Gastrocnemius medialis (tissue), 4 donors: ENCODE results near the gene SMAD3.

Source experiments
- POLR2A ChIP-seq, 2 donors: fragments of 450-650 bp; IDR thresholded peaks; one replicate each; pipeline ENCODE4 v1.6.1; 2017; ENCODE audit warnings: antibody characterized with exemption in 2 of 2, mild to moderate bottlenecking in 2 of 2, moderate library complexity in 2 of 2
- TF ChIP-seq, protein P1 (sequence below), 5 experiments: fragments of 450-650 bp in 3 of 5; fragments of 200-600 bp in 2 of 5; sonication (generic) in 2 of 5; IDR thresholded peaks in 4 of 5; conservative IDR thresholded peaks in 1 of 5; 1 replicate in 4 of 5; 2 replicates in 1 of 5; pipeline ENCODE4 v1.5.1; 2016 to 2019; ENCODE audit warnings: antibody characterized with exemption in 5 of 5, mild to moderate bottlenecking in 3 of 5, moderate library complexity in 3 of 5

- TF ChIP-seq, protein P1, sequence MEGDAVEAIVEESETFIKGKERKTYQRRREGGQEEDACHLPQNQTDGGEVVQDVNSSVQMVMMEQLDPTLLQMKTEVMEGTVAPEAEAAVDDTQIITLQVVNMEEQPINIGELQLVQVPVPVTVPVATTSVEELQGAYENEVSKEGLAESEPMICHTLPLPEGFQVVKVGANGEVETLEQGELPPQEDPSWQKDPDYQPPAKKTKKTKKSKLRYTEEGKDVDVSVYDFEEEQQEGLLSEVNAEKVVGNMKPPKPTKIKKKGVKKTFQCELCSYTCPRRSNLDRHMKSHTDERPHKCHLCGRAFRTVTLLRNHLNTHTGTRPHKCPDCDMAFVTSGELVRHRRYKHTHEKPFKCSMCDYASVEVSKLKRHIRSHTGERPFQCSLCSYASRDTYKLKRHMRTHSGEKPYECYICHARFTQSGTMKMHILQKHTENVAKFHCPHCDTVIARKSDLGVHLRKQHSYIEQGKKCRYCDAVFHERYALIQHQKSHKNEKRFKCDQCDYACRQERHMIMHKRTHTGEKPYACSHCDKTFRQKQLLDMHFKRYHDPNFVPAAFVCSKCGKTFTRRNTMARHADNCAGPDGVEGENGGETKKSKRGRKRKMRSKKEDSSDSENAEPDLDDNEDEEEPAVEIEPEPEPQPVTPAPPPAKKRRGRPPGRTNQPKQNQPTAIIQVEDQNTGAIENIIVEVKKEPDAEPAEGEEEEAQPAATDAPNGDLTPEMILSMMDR (IDR thresholded peaks at IDR 0.05 in 4 of 5, conservative IDR thresholded peaks at IDR 0.05 in 1 of 5), result no peak
- TF ChIP-seq POLR2A (IDR thresholded peaks at IDR 0.05), result no peak
These were observed 162.9 kb downstream of the SMAD3 start for GRCh38 chr15:67228286-67228685.
